NAMALWA (cell line): Measurements from ENCODE around the gene METTL16.

ENCODE experiments used
- DNase-seq: peaks from one replicate; pipeline ENCODE4 v3.0.0-alpha.2; 2015; ENCODE audit warnings: low spot score

Gene METTL16

DNA sequence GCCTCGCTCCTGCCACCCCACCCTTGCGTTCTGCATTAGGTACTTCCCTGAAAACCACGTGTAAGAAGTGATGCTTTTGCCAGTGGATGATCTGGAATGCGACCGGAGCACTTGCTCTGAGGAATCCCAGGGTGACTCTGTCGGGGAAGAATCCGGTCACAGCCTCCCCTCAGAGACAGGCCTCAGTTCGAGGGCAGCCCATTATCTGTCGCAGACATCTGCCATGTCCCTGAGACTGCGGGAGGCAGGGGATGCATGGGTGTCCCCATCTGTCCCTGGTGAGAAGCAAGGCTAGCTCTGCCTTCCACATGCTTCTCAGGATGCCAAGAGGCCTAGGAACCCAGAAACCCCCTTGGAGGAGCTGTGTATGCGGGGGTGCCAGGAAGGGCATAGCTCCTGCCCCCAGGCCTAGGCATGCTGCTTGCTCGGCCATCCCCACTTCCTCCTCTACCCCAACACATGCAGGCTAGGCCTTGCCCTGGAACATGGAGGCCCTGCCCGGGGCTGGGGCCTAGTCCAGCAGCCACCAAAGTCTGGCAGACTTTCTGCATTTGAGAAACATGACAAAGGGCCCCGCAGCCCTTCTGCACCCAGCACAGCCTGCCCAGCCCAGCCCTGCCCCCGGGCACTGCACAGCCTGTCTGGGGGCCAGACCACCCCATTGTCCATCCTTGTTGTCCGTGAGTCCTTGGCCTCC lies 131.3 kb downstream of the METTL16 start:
- DNase-seq = no peak

- no peak for DNase-seq
Observed at GRCh38 chr17:2379489-2380225, 132.0 kb downstream of the METTL16 start.

DNA sequence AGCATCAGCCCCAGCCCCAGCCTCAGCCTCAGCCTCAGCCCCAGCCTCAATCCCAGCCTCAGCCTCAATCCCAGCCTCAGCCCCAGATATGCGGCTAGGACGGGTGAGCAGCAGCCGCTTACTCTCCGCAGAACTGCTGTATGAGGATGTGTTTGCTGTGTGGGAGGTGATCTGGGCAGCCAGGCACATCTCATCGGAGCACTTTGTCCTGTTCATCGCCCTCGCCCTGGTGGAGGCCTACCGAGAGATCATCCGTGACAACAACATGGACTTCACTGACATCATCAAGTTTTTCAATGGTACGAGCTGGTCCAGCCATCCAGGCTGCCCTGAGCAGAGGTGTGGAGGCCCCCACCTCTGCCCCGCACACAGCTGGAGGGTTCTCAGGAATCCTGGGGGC lies 132.8 kb downstream of the METTL16 start:
- no peak for DNase-seq

DNA sequence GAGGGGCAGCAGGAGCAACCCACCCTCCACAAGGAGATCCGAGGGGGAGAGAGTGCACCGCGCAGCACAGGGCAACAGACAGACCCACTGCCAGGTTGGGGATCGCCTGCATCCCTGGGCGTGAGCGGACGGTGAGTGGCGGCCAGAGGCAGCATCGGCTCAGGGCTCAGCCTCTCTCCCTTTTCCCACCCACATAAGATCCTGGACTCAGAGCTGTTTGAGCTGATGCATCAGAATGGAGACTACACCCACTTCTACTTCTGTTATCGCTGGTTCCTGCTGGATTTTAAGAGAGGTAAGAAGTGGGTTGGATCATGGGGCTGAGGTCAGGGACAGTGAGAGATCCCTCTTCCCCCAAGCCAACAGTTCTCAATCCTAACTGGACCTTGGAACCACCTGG lies 134.0 kb downstream of the METTL16 start:
- DNase-seq = no peak

DNA sequence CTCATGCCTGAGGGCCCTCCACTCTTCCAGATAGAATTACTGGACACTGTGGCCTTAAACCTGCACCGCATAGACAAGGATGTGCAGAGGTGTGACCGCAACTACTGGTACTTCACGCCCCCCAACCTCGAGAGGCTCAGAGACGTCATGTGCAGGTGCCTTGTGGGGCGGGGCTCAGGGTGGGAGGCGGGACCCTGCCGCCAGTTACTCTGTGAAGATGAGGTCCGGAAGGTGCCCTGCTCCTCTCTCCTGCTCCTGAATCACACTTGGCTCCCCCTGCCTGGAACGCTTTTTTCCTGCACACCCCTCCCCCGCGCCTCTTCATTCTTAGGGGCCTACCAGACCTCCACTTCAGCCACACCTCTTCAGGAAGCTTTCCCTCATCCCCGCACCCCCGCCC lies 135.6 kb downstream of the METTL16 start:
- DNase-seq = no peak

GRCh38 chr17:2375406-2375805 lies 136.3 kb downstream of the METTL16 start:
- DNase-seq = no peak

GRCh38 chr17:2374549-2375285 lies 137.0 kb downstream of the METTL16 start:
- DNase-seq = no peak

- no peak for DNase-seq
Observed at GRCh38 chr17:2373179-2373578, 138.5 kb downstream of the METTL16 start.

GRCh38 chr17:2372681-2373080 lies 139.0 kb downstream of the METTL16 start:
- DNase-seq = no peak

- no peak for DNase-seq
Observed at GRCh38 chr17:2372180-2372579, 139.5 kb downstream of the METTL16 start.

- DNase-seq = no peak
Observed at GRCh38 chr17:2371183-2372130, 140.2 kb downstream of the METTL16 start.

DNA sequence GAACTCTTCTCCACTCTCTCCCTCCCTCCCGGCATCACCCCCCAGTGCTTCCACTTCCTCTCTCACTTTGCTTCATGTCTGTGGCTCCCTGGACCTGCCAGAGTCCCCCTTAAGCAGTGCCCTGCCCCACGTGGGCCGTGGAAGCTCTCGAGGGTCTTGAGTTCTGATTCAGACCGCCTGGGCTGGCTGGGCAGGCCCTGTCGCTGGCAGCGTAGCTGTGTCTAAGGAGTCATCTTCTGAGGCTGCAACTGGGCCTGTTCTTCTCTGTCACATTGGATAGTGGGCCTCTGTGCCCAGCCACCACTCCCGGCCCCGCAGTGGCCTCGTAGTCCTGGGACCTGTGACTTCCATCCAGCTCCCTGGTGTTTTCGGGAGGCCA lies 141.5 kb downstream of the METTL16 start:
- no peak for DNase-seq

- DNase-seq = no peak
Observed at GRCh38 chr17:2369551-2370210, 142.0 kb downstream of the METTL16 start.

DNA sequence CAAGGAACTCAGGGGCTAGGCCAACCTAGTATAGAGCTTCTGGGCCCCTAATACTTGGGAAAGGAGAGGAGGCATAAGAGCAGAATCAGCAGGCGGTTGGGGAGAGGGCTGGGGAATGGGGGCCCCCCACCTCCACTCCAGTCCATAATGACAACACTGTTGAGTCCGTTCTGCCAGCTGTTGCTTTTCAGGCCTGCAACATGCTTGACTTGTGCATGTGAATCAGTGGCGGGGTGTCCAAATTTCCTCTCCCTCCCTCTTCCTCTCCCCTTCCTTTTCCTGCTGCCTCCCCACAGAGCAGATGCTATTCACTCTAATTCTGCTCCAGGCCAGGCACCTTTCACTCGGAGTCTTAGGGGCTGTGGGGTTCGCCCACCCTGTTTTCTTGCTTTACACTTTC lies 142.6 kb downstream of the METTL16 start:
- no peak for DNase-seq

- DNase-seq = no peak
Observed at GRCh38 chr17:2368359-2368758, 143.3 kb downstream of the METTL16 start.

- no peak for DNase-seq
Observed at GRCh38 chr17:2366747-2367494, 144.8 kb downstream of the METTL16 start.
